IMR-90 (cell line): ENCODE results near the gene SIAH3. TPM values are rescaled to one million over a fixed set of nuclear protein-coding genes. Genes with fewer than 3 reads are reported as not detected.

Experiments used
- ATAC-seq: fragments of 200-7000 bp; cut with Tn5 transposase; 2 replicates; pipeline ENCODE4 v1.9.1; 2020; ENCODE audit warnings: low read depth, mild to moderate bottlenecking, moderate library complexity
- BruUV-seq: library from RNA; stranded (reverse); fragments of 400-500 nt; replicated peaks from 2 replicates; lab custom pipeline; 2021; lab: Mats Ljungman, UMichigan
- CTCF ChIA-PET: fragments of 300-600 bp; formaldehyde crosslinking; extraction: SDS; loops from one replicate; lab custom pipeline; 2021; ENCODE audit warnings: antibody characterized with exemption; lab: Yijun Ruan, JAX
- POLR2A ChIA-PET: fragments of 300-600 bp; sonication (Branson Sonifier 250); formaldehyde crosslinking; loops from one replicate; lab custom pipeline; 2022; ENCODE audit warnings: antibody characterized with exemption; ENCODE audit not compliant: unreplicated experiment; lab: Charles Lee
- DNase-seq: peaks from one replicate; pipeline ENCODE4 v3.0.0; 2013
- H2AFZ ChIP-seq: replicated peaks from 2 replicates; pipeline ENCODE3; 2013; ENCODE audit warnings: low read length, mild to moderate bottlenecking; ENCODE audit not compliant: poor library complexity
- H2AK5ac ChIP-seq: 2 replicates; pipeline ENCODE4 v1.6.1; 2013; ENCODE audit warnings: low read depth, low read length, inconsistent platforms
- H2AK9ac ChIP-seq: replicated peaks from 2 replicates; pipeline ENCODE3; 2013; ENCODE audit warnings: mild to moderate bottlenecking, low read depth, low read length, moderate library complexity; ENCODE audit not compliant: poor library complexity
- H2BK120ac ChIP-seq: 2 replicates; pipeline ENCODE4 v1.6.1; 2013; ENCODE audit warnings: low read depth, low read length, inconsistent platforms
- H2BK15ac ChIP-seq: 3 replicates; pipeline ENCODE4 v1.6.1; 2013; ENCODE audit warnings: low read depth, low read length, inconsistent platforms
- H2BK20ac ChIP-seq: 2 replicates; pipeline ENCODE4 v1.6.1; 2013; ENCODE audit warnings: low read depth, mild to moderate bottlenecking, inconsistent platforms, low read length, moderate library complexity
- H2BK5ac ChIP-seq: 2 replicates; pipeline ENCODE4 v1.6.1; 2013; ENCODE audit warnings: mild to moderate bottlenecking, low read depth, low read length, inconsistent platforms; ENCODE audit not compliant: poor library complexity, severe bottlenecking
- H3K14ac ChIP-seq: replicated peaks from 2 replicates; pipeline ENCODE4 v1.6.1; 2013; ENCODE audit warnings: low read depth, low read length, inconsistent platforms
- H3K18ac ChIP-seq: 2 replicates; pipeline ENCODE4 v1.6.1; 2013; ENCODE audit warnings: low read depth, low read length, control low read depth
- H3K23ac ChIP-seq: 2 replicates; pipeline ENCODE4 v1.6.1; 2013; ENCODE audit warnings: low read depth, low read length, inconsistent platforms
- H3K27ac ChIP-seq: 2 replicates; pipeline ENCODE4 v1.5.1; 2013; ENCODE audit warnings: mild to moderate bottlenecking, control low read depth, low read length; ENCODE audit not compliant: insufficient read depth
- H3K27me3 ChIP-seq: 2 replicates; pipeline ENCODE4 v1.6.1; 2013; ENCODE audit warnings: low read length; ENCODE audit not compliant: control insufficient read depth, insufficient read depth
- H3K36me3 ChIP-seq: 2 replicates; pipeline ENCODE4 v1.6.1; 2013; ENCODE audit warnings: low read length, mixed read lengths; ENCODE audit not compliant: control insufficient read depth, insufficient read depth
- H3K4ac ChIP-seq: 2 replicates; pipeline ENCODE4 v1.6.1; 2013; ENCODE audit warnings: low read depth, low read length, inconsistent platforms
- H3K4me1 ChIP-seq: 2 replicates; pipeline ENCODE4 v1.6.1; 2013; ENCODE audit warnings: low read length, mixed read lengths; ENCODE audit not compliant: control insufficient read depth, insufficient read depth
- H3K4me2 ChIP-seq: 2 replicates; pipeline ENCODE4 v1.6.1; 2013; ENCODE audit warnings: low read depth, mild to moderate bottlenecking, control low read depth, low read length, moderate library complexity
- H3K4me3 ChIP-seq: 2 replicates; pipeline ENCODE4 v1.5.1; 2013; ENCODE audit warnings: low read depth, mild to moderate bottlenecking, control low read depth, low read length, moderate library complexity; ENCODE audit not compliant: insufficient read depth
- H3K56ac ChIP-seq: 2 replicates; pipeline ENCODE4 v1.6.1; 2013; ENCODE audit warnings: low read length, inconsistent platforms; ENCODE audit not compliant: insufficient read depth; ENCODE audit errors: extremely low read depth
- H3K79me1 ChIP-seq, 2 experiments: 2 replicates each; pipeline ENCODE4 v1.6.1; 2013; ENCODE audit warnings: low read length in 2 of 2, inconsistent platforms in 1 of 2, low read depth in 1 of 2
- H3K9ac ChIP-seq: 2 replicates; pipeline ENCODE4 v1.6.1; 2013; ENCODE audit warnings: low read depth, low read length, control low read depth
- H3K9me1 ChIP-seq: 2 replicates; pipeline ENCODE4 v1.6.1; 2013; ENCODE audit warnings: low read length, inconsistent platforms; ENCODE audit not compliant: insufficient read depth
- H3K9me3 ChIP-seq: 2 replicates; pipeline ENCODE4 v1.6.1; 2013; ENCODE audit warnings: low read length; ENCODE audit not compliant: control insufficient read depth, insufficient read depth
- H4K20me1 ChIP-seq: 2 replicates; pipeline ENCODE4 v1.6.1; 2013; ENCODE audit warnings: low read length, inconsistent platforms; ENCODE audit not compliant: insufficient read depth
- H4K5ac ChIP-seq: 2 replicates; pipeline ENCODE4 v1.6.1; 2013; ENCODE audit warnings: mild to moderate bottlenecking, low read depth, low read length, control low read depth
- H4K8ac ChIP-seq, 2 experiments: 2 replicates each; pipeline ENCODE4 v1.6.1; 2013; ENCODE audit warnings: low read depth in 2 of 2, low read length in 2 of 2, control low read depth in 1 of 2, inconsistent platforms in 1 of 2
- H4K91ac ChIP-seq: 2 replicates; pipeline ENCODE4 v1.6.1; 2013; ENCODE audit warnings: low read depth, low read length, inconsistent platforms; ENCODE audit not compliant: insufficient read depth
- BHLHE40 ChIP-seq: fragments of 150-350 bp; IDR thresholded peaks from 2 replicates; pipeline ENCODE4 v1.6.1; 2016; ENCODE audit warnings: mild to moderate bottlenecking, low read depth, low read length
- CEBPB ChIP-seq: IDR thresholded peaks from 2 replicates; pipeline ENCODE4 v1.6.1; 2012; ENCODE audit warnings: low read depth, low read length, improper control_type of control experiment
- FOS ChIP-seq: fragments of 150-350 bp; IDR thresholded peaks from 2 replicates; pipeline ENCODE4 v1.6.1; 2016; ENCODE audit warnings: low read depth, low read length
- POLR2A ChIP-seq: IDR thresholded peaks from 2 replicates; pipeline ENCODE4 v1.6.1; 2012; ENCODE audit warnings: mild to moderate bottlenecking, low read depth, low read length
- RAD21 ChIP-seq: IDR thresholded peaks from 2 replicates; pipeline ENCODE4 v1.6.1; 2012; ENCODE audit warnings: low read length, improper control_type of control experiment
- RCOR1 ChIP-seq: IDR thresholded peaks from 2 replicates; pipeline ENCODE4 v1.6.1; 2012; ENCODE audit warnings: mild to moderate bottlenecking, low read length, improper control_type of control experiment; ENCODE audit not compliant: insufficient replicate concordance
- RFX5 ChIP-seq: IDR thresholded peaks from 2 replicates; pipeline ENCODE4 v1.8.0; 2012; ENCODE audit warnings: low read depth, mild to moderate bottlenecking, low read length, moderate library complexity
- USF2 ChIP-seq: fragments of 150-350 bp; IDR thresholded peaks from 2 replicates; pipeline ENCODE4 v1.6.1; 2017; ENCODE audit warnings: mild to moderate bottlenecking, antibody characterized with exemption, low read length, low read depth
- WGBS, 2 experiments: methylation state at CpG; one replicate each; pipeline versions ENCODE4 v1.1.5 to v1.1.7; 2013; ENCODE audit warnings: missing lambda C conversion rate in 2 of 2; ENCODE audit not compliant: insufficient read length in 1 of 2; ENCODE audit errors: extremely low coverage in 2 of 2; 5-methylcytosine and 5-hydroxymethylcytosine counted together
- dilution Hi-C: fragments of 300-500 bp; cut with HindIII; formaldehyde crosslinking; loops from one replicate; pipeline ENCODE4 v1.14.3; 2018; ENCODE audit warnings: low sequenced_read_pairs; ENCODE audit not compliant: unreplicated experiment
- in situ Hi-C: fragments of 300-500 bp; cut with MboI; formaldehyde crosslinking; loops from 3 replicates; pipeline ENCODE4 v1.14.3; 2019; ENCODE audit warnings: low sequenced_read_pairs, inconsistent platforms, mixed read lengths
- intact Hi-C: fragments of 100-400 bp; cut with micrococcal nuclease; formaldehyde crosslinking; loops from 2 replicates; pipeline ENCODE4 v1.10.0; 2022
- polyA plus RNA-seq, 3 experiments: library from polyadenylated mRNA; depleted of rRNA; stranded (reverse); fragments of >200 nt; gene quantifications; 2 replicates each; pipeline ENCODE4 v1.2.3, GENCODE V29; 2012; ENCODE audit warnings: low replicate concordance in 1 of 3
- total RNA-seq: library from RNA; depleted of rRNA; stranded (reverse); fragments of >200 nt; gene quantifications from 2 replicates; pipeline ENCODE4 v1.2.3, GENCODE V29; 2012

The SIAH3 gene
- total and polyA plus RNA-seq, 2 of the 4 experiments (the other 2 are of a cell fraction): under 0.01 TPM; not detected in 1

GRCh38 chr13:45788011-45788410 is 63.5 kb downstream of the SIAH3 start:
- no peaks in the 10 kb centered on the region for H3K4me1 ChIP-seq
- H4K91ac ChIP-seq: no peak overlapping the region
- H3K27me3 ChIP-seq: peaks cover 29% of the 10 kb centered on the region
- CTCF ChIA-PET: no interaction called here
- no peak overlapping the region for H4K8ac ChIP-seq
- POLR2A ChIA-PET: no interaction called here
- no peak overlapping the region for H2BK120ac ChIP-seq
- dilution Hi-C loops (no loop called here), intact Hi-C loops (no loop called here), in situ Hi-C loops (no loop called here)
- H4K5ac ChIP-seq: no peak overlapping the region
- ATAC-seq: no peak
- no peak for TF ChIP-seq FOS
- TF ChIP-seq CEBPB: no peak
- TF ChIP-seq RAD21: no peak
- TF ChIP-seq POLR2A: no peak
- TF ChIP-seq BHLHE40: no peak
- no peak for TF ChIP-seq USF2
- TF ChIP-seq RFX5: no peak
- TF ChIP-seq RCOR1: no peak
- H3K79me1 ChIP-seq: no peaks in the 10 kb centered on the region
- no peak overlapping the region for H3K23ac ChIP-seq
- H2BK15ac ChIP-seq: no peak overlapping the region
- no peaks in the 10 kb centered on the region for H3K36me3 ChIP-seq
- H3K9me1 ChIP-seq: no peaks in the 10 kb centered on the region
- BruUV-seq: no TSS peak
- H2AK9ac ChIP-seq: no peak overlapping the region
- H3K9me3 ChIP-seq: no peaks in the 10 kb centered on the region
- no peak overlapping the region for H3K4me2 ChIP-seq
- H2BK20ac ChIP-seq: no peak overlapping the region
- H3K4me3 ChIP-seq: no peak overlapping the region
- no peak overlapping the region for H3K56ac ChIP-seq
- no peak overlapping the region for H2AK5ac ChIP-seq
- no peak overlapping the region for H2BK5ac ChIP-seq
- WGBS, 2 experiments: no CpG with 5 or more reads among the region's 2 CpGs
- no peak overlapping the region for H3K18ac ChIP-seq
- H3K4ac ChIP-seq: no peak overlapping the region
- no peak overlapping the region for H3K27ac ChIP-seq
- H2AFZ ChIP-seq: no peak overlapping the region
- no peaks in the 10 kb centered on the region for H4K20me1 ChIP-seq
- no peak for DNase-seq
- H3K14ac ChIP-seq: no peak overlapping the region
- no peak overlapping the region for H3K9ac ChIP-seq
